Endothelial cell of hepatic sinusoid (primary cell): ENCODE measurements around the gene TLE4.

Source experiments
- in situ Hi-C: cut with HindIII; loops from 2 replicates; pipeline ENCODE4 v1.10.0; 2017; ENCODE audit warnings: low sequenced_read_pairs

The TLE4 gene

GRCh38 chr9:79684711-79685575, 113.2 kb downstream of the TLE4 start:
- in situ Hi-C loops, result no loop called here

GRCh38 chr9:79685577-79685976, 113.8 kb downstream of the TLE4 start:
- in situ Hi-C loops, result no loop called here

- in situ Hi-C loops, result no loop called here
Observed at GRCh38 chr9:79686381-79687130, 114.8 kb downstream of the TLE4 start.

DNA sequence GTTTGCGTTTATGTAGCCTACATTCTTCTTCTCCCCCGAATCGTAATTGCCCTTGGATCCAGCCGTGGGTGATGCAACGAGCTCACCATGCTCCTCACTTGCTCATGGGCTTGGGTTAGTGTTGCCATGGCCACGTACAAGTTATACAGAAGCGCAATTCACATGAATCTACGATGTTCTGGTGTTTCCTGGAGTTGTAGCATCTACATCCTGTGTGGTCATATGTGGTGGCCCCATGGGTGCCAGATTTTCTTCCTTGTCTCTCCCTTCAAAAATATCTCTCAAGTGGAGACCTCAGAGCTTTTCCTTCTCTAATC, 115.3 kb downstream of the TLE4 start:
- in situ Hi-C loops, result no loop called here

GRCh38 chr9:79688363-79688762, 116.6 kb downstream of the TLE4 start:
- in situ Hi-C loops, result no loop called here

DNA sequence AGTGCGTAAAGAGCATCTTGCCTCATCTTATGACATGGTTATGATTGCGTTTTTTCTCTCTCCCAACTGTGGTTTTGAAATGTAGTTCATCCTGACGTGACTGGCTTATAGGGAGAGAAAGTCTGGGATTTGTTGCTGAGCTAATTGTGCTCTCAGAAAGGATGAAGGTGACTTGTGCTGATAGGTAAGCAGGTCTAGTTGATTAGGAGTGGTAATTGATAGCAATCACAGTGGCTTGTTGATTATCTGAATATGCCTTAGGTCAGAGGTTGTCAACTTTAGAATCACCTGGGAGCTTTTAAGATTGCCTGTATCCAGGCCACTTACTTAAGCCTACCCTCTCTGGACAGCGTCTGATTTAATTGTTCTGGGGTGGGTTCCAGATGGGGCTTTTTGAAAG, 117.8 kb downstream of the TLE4 start:
- in situ Hi-C loops, result no loop called here

DNA sequence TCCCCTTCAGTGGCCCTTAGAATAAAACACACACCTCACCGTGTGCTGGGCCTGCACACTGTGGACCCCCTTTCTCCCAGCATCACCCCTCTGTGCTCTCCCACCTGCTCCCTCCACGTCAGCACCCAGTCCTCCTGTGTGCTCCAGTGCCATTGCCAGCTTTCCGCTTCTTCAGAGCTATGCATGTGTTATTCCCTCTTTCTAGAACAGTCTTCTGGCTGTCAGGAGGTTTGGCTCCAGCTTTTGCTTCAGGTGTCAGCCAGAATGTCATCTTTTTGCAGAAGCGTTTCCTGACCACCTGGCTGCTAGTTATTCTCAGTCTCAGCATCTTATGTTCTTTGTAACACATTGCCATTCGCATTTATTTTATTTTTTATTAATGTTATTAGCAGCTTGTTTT, 119.7 kb downstream of the TLE4 start:
- in situ Hi-C loops, result no loop called here

DNA sequence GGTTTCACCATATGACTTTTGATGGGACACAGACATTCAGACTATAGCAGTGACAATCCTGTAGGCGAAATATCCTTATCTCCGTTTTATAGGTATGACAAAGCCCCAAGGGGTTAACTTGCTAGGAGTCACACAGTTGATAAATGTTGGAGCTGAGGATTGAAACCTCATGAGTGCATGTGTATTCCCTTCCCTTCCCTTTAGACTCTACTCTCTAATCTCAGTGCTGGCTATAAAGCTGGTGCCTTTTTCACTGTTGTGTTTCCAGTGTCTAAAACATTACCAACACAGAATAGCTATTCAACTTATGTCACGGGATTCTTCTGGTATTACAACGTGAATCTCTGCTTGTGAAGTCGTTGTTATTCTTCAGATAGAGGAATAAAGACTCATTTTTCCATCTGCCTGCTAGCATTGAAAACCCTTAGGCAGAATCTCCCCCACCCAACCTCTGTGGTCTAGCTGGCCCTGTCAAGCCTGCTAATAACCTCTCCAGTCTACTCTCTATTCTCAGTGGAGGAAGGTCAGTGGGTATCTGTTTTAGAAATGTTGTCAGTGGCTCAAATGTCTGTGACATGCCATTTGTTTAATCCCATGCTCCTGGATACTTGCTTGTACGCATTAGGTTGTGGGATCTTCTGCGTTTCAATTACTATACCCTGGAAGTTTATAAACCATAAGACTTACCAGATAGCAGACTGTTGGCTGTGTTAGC, 121.2 kb downstream of the TLE4 start:
- in situ Hi-C loops, result no loop called here

DNA sequence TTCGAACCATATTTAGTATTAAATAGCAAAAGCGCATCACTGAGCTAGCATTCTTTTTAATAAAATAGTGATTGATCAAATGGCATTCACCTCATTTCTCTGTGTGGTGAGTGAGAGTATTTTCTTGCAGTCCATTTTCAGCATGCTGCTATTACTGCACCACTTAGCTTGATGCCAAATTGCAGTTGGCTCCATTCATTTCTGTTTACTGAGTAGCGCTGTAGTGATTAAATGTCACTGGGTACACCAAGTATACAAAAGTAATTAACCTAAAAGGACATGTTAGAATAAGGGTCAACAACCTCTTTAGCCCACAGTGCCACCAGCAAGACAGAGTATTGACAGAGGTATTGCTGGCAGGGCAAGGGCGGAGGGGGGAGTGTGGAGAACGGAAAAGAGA, 122.0 kb downstream of the TLE4 start:
- in situ Hi-C loops, result no loop called here

DNA sequence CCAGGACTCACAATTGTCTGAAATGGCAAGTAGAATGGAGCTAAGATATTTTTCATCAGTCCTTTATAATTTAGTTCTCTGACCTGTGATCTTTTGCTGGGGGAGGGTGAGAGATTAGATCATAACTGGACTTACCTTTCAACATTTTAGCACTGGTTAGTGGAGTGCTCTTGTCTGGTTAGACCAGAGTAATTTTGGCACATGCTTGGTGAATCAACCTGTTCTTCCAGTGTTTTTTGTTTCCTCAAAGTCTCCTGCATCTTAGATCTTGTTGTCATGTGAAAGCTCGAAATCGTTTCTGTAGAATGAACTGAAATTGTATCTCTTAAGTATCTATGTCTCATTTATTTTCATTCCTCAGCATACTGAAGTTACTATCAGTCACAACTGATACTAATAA, 122.4 kb downstream of the TLE4 start:
- in situ Hi-C loops, result no loop called here

DNA sequence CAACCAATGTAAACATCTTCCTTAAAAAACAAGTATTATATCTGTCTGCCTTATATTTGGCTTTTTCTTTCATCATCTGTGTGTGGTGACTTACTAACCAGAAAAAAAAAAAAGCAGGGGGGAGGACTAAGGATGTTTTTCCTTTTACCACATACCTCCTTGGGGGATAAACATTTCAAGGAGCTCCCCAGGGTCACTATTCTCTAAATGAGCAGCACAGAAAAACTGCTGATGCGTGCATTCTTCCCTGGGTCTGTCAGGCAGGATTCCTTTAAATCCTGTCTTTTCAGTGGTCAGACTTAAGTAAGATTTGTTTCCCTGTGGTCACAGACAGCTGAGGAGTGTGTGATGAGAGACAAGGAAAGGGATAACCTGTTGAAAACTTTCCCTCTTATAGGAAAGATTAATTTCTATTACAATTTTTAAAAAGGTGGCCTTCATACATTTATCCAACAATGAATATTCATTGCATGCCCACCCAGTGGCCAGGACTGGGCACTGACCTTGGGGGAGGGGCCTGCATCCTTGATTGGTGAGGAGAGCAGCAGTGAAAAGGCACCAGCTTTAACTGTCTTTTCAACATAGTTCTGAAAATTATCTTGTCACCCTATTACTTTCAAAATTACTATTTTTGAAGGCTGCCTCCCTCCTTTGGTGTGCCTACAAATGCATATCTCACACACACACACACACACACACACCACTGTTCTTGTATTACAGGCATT, 123.1 kb downstream of the TLE4 start:
- in situ Hi-C loops, result no loop called here

GRCh38 chr9:79695531-79696175, 123.9 kb downstream of the TLE4 start:
- in situ Hi-C loops, result no loop called here

- in situ Hi-C loops, result no loop called here
Observed at GRCh38 chr9:79698967-79699366, 127.2 kb downstream of the TLE4 start.

GRCh38 chr9:79699479-79699878, 127.7 kb downstream of the TLE4 start:
- in situ Hi-C loops, result no loop called here

- in situ Hi-C loops, result loop anchor here (5.0 kb wide), 1 partner anchor 58 kb away; no protein-coding TSS in a partner anchor
Observed at GRCh38 chr9:79700607-79701360, 129.0 kb downstream of the TLE4 start.

- in situ Hi-C loops, result loop anchor here (5.0 kb wide), 1 partner anchor 59 kb away; no protein-coding TSS in a partner anchor
Observed at GRCh38 chr9:79701651-79702050, 129.9 kb downstream of the TLE4 start.

DNA sequence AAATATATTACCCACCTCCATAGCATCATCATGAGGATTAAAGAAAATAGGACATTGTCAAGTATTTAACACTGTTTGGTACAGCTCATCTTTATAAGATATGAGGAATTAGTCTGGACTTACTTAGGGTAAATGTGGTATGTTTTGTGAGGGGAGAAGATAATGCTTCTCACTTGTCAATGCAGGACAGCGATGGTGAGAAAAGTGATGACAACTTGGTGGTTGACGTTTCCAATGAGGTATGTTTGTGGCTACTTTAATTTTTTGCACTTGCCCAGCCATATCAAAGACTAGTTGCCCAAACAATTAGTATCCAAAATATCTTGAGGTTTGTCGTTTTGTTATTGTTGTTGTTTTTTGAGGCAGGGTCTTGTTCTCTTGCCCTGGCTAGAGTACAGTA, 133.9 kb downstream of the TLE4 start:
- in situ Hi-C loops, result no loop called here

GRCh38 chr9:79706512-79706911, 134.7 kb downstream of the TLE4 start:
- in situ Hi-C loops, result no loop called here

GRCh38 chr9:79707589-79707988, 135.8 kb downstream of the TLE4 start:
- in situ Hi-C loops, result no loop called here

DNA sequence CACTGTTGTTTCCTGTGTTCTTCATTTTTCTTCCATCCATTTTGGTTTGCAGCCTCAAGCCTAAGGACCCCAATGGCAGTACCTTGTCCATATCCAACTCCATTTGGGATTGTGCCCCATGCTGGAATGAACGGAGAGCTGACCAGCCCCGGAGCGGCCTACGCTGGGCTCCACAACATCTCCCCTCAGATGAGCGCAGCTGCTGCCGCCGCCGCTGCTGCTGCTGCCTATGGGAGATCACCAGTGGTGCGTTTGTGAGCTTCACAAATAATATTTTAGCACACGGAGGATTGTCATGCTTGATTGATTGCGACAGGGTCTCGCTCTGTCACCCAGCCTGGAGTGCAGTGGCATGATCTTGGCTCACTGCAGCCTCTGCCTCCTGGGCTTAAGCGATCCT, 136.8 kb downstream of the TLE4 start:
- in situ Hi-C loops, result no loop called here
